ENCODE results near the gene CMTR1. TPM values are rescaled to one million over a fixed set of nuclear protein-coding genes. Genes with fewer than 3 reads are reported as not detected.
A peak's percentile ranks its signal among the peaks of the same experiment; 100 is the strongest.

CMTR1 gene
- polyA plus RNA-seq, 1 donor from 2014 or later, result 64.1 TPM

DNA sequence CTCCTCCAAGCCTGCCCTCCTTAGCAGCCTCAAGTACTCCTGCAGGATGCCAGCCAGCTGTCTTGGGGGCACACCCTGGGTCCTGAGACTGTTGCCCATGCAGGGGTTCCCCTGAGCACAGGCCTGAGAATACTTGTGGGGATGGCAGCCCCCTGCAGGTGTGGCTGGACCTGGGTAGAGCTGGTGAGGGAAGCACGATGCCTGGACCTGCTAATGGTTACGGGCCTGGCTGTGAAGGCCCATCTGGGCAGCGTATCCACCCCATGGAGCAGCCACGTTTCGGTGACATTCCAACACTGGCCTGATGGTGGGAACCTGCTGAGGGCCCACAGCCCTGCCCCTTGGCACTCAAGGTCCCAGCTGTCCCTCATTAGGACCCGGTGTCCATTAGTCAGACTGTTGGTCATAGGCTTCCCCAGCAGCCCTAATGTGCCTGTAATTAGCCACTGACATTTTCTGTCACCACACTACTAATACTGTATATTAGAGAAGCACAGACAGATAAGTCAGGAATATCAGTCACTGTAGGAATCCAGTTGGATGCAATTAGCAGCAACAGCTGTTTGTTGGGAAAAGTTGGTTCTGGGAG is 46.3 kb downstream of the CMTR1 start:
- Histone ChIP-seq H3F3A (ENCODE audit: insufficient read depth, low read length, poor library complexity, severe bottlenecking) (no peaks in the 10 kb centered on the region), H4K20me1 (ENCODE audit: insufficient read depth) (no peaks in the 10 kb centered on the region), H3K27ac (ENCODE audit: low read length) (peak overlapping the region; percentile 91), H3K9me2 (ENCODE audit: insufficient read depth, low read length) (no peaks in the 10 kb centered on the region), H3K9me3 (ENCODE audit: low read length) (no peaks in the 10 kb centered on the region), H3K4me3 (ENCODE audit: low read length) (no peak overlapping the region), H3K27me3 (ENCODE audit: insufficient read depth, low read depth, low read length) (no peaks in the 10 kb centered on the region), H3K4me2 (ENCODE audit: low read length) (no peak overlapping the region), H3K36me3 (ENCODE audit: insufficient read depth, low read length) (no peaks in the 10 kb centered on the region), H2AFZ (ENCODE audit: low read depth, low read length) (no peak overlapping the region), H3K9ac (ENCODE audit: low read length) (no peak overlapping the region), H3K79me2 (replicated peaks; ENCODE audit: insufficient read depth, low read length) (no peaks in the 10 kb centered on the region)
- TF ChIP-seq RAD21 (conservative IDR thresholded peaks at IDR 0.05) (no peak), EP300 (conservative IDR thresholded peaks at IDR 0.05; ENCODE audit: poor library complexity, severe bottlenecking) (no peak), EZH2 (IDR thresholded peaks at IDR 0.05; ENCODE audit: borderline replicate concordance, insufficient read depth, low read length, poor library complexity, severe bottlenecking) (no peak), SMC3 (conservative IDR thresholded peaks at IDR 0.05; ENCODE audit: poor library complexity) (no peak), CTCF (IDR thresholded peaks at IDR 0.05; ENCODE audit: poor library complexity, severe bottlenecking) (no peak), TAF1 (IDR thresholded peaks at IDR 0.05; ENCODE audit: low read depth) (no peak), POLR2AphosphoS5 (IDR thresholded peaks at IDR 0.05) (no peak), MXI1 (conservative IDR thresholded peaks at IDR 0.05; ENCODE audit: poor library complexity, severe bottlenecking) (no peak)
- TF ChIP-seq, protein P1, sequence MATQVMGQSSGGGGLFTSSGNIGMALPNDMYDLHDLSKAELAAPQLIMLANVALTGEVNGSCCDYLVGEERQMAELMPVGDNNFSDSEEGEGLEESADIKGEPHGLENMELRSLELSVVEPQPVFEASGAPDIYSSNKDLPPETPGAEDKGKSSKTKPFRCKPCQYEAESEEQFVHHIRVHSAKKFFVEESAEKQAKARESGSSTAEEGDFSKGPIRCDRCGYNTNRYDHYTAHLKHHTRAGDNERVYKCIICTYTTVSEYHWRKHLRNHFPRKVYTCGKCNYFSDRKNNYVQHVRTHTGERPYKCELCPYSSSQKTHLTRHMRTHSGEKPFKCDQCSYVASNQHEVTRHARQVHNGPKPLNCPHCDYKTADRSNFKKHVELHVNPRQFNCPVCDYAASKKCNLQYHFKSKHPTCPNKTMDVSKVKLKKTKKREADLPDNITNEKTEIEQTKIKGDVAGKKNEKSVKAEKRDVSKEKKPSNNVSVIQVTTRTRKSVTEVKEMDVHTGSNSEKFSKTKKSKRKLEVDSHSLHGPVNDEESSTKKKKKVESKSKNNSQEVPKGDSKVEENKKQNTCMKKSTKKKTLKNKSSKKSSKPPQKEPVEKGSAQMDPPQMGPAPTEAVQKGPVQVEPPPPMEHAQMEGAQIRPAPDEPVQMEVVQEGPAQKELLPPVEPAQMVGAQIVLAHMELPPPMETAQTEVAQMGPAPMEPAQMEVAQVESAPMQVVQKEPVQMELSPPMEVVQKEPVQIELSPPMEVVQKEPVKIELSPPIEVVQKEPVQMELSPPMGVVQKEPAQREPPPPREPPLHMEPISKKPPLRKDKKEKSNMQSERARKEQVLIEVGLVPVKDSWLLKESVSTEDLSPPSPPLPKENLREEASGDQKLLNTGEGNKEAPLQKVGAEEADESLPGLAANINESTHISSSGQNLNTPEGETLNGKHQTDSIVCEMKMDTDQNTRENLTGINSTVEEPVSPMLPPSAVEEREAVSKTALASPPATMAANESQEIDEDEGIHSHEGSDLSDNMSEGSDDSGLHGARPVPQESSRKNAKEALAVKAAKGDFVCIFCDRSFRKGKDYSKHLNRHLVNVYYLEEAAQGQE (IDR thresholded peaks at IDR 0.05; ENCODE audit: borderline replicate concordance), result no peak

DNA sequence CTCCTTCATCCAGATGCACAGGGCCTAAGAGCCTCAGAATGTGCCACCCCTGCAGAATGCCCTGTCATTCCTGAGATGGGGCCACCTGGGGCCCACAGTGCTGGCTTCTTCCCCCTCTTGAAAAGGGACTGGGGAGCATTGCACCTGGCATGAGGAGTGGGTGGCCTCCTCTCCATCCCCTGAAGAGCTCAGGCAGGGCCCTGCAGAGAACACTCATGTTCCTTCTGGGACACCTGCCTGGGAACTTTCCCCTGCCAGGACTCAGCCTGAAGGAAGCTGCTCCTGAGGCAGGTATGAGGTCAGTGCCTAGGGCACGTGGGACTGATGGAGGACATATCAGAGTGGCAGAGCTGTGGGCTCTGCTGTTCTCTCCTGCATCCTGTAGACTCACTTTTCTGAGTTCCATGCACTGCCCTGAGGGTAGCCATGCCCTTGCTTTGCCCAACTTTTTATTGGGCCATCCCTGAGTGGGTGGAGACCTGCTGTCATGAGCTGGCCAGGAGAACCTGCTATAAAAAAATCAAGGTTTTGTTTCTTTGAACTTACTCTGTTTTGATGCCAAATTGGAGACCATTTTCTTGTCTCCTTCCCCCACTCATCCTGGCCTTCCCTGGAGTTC is 47.2 kb downstream of the CMTR1 start:
- no peak overlapping the region for H2AFZ ChIP-seq (ENCODE audit: low read depth, low read length)
- no peak for TF ChIP-seq TAF1 (IDR thresholded peaks at IDR 0.05; ENCODE audit: low read depth)
- TF ChIP-seq SMC3 (conservative IDR thresholded peaks at IDR 0.05; ENCODE audit: poor library complexity), result no peak
- no peaks in the 10 kb centered on the region for H3K27me3 ChIP-seq (ENCODE audit: insufficient read depth, low read depth, low read length)
- H3K4me2 ChIP-seq (ENCODE audit: low read length), result no peak overlapping the region
- no peaks in the 10 kb centered on the region for H3K79me2 ChIP-seq (replicated peaks; ENCODE audit: insufficient read depth, low read length)
- H3K36me3 ChIP-seq (ENCODE audit: insufficient read depth, low read length), result no peaks in the 10 kb centered on the region
- H3K4me3 ChIP-seq (ENCODE audit: low read length), result peak overlapping the region; percentile 47
- H4K20me1 ChIP-seq (ENCODE audit: insufficient read depth), result no peaks in the 10 kb centered on the region
- peak overlapping the region; percentile 86 for H3K27ac ChIP-seq (ENCODE audit: low read length)
- no peaks in the 10 kb centered on the region for H3F3A ChIP-seq (ENCODE audit: insufficient read depth, low read length, poor library complexity, severe bottlenecking)
- H3K9me2 ChIP-seq (ENCODE audit: insufficient read depth, low read length), result no peaks in the 10 kb centered on the region
- H3K9ac ChIP-seq (ENCODE audit: low read length), result peak overlapping the region; percentile 62
- H3K9me3 ChIP-seq (ENCODE audit: low read length), result no peaks in the 10 kb centered on the region

Data from neural cell (in vitro differentiated cells).